Transverse colon (tissue), 3 donors: ENCODE measurements around the gene ANXA9.

ENCODE experiments used
- POLR2A ChIP-seq: fragments of 450-650 bp; IDR thresholded peaks from one replicate; pipeline ENCODE4 v1.6.1; 2016; ENCODE audit warnings: antibody characterized with exemption, mild to moderate bottlenecking, moderate library complexity
- POLR2AphosphoS5 ChIP-seq, 3 donors: sonication (generic); formaldehyde crosslinking; IDR thresholded peaks; one replicate each; pipeline ENCODE4 v1.6.1; 2016; ENCODE audit warnings: antibody characterized with exemption in 3 of 3

DNA sequence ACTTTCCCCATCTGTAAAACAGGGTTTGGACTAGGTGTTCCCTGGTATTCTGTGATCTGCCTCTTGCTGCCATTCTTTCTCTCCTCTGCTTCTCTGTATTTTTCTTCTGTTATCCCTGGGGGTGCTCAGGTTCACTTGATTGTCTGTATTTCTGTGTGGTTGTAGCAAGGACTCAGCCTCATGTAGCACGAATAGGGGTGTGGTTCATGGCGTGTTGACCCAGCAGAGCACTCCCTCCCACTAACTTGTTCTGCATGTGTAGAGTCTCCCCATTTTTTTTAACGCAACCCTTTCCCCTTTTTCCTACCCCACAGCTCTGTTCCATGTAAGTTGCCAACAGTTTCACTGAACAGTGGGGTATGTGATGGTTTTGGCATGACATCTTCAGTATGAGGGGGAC lies 53.1 kb downstream of the ANXA9 start:
- TF ChIP-seq POLR2AphosphoS5 (IDR thresholded peaks at IDR 0.05), result no peak
- TF ChIP-seq POLR2A, result no peak
